Naive thymus-derived CD4-positive, alpha-beta T cell (primary cell): ENCODE measurements around the gene TUNAR. TPM values are rescaled to one million over a fixed set of nuclear protein-coding genes. Genes with fewer than 3 reads are reported as not detected.

Experiments
- ATAC-seq: fragments of 150-1000 bp; cut with Tn5 transposase; 2 replicates; pipeline ENCODE4 v1.10.0; 2021; ENCODE audit warnings: mild to moderate bottlenecking, moderate library complexity
- CTCF ChIA-PET: fragments of 350-600 bp; sonication (Branson Sonifier 250); formaldehyde crosslinking; loops from one replicate; lab custom pipeline; 2021; ENCODE audit warnings: antibody characterized with exemption; lab: Charles Lee
- POLR2A ChIA-PET: fragments of 350-600 bp; sonication (Branson Sonifier 250); formaldehyde crosslinking; loops from one replicate; lab custom pipeline; 2021; ENCODE audit warnings: antibody characterized with exemption, inconsistent platforms; lab: Charles Lee
- DNase-seq, 9 donors: peaks; one replicate each; pipeline versions ENCODE4 v3.0.0 to v3.0.0-alpha.2; 2020 to 2022; ENCODE audit warnings: mixed read lengths in 1 of 9
- H3K27ac ChIP-seq: one replicate; pipeline ENCODE4 v1.7.0; 2013; ENCODE audit warnings: mild to moderate bottlenecking, low read depth, low read length, moderate library complexity
- H3K27me3 ChIP-seq, 2 donors: one replicate each; pipeline ENCODE4 v1.7.0; 2013; ENCODE audit warnings: low read length in 2 of 2, mild to moderate bottlenecking in 2 of 2, moderate library complexity in 2 of 2; ENCODE audit not compliant: control insufficient read depth in 2 of 2, insufficient read depth in 2 of 2
- H3K36me3 ChIP-seq, 3 experiments: 1 replicate in 2 of 3; 2 replicates in 1 of 3; pipeline ENCODE4 v1.7.0; 2013; ENCODE audit warnings: low read length in 3 of 3, mild to moderate bottlenecking in 3 of 3, moderate library complexity in 1 of 3; ENCODE audit not compliant: insufficient read depth in 3 of 3, control insufficient read depth in 2 of 3
- H3K4me1 ChIP-seq, 2 donors: one replicate each; pipeline ENCODE4 v1.7.0; 2013; ENCODE audit warnings: low read length in 2 of 2, mild to moderate bottlenecking in 2 of 2, moderate library complexity in 1 of 2; ENCODE audit not compliant: control insufficient read depth in 2 of 2, insufficient read depth in 2 of 2
- H3K4me3 ChIP-seq: 2 replicates; pipeline ENCODE4 v1.7.0; 2013; ENCODE audit warnings: mild to moderate bottlenecking, low read length
- H3K9me3 ChIP-seq, 3 experiments: 1 replicate in 2 of 3; 2 replicates in 1 of 3; pipeline ENCODE4 v1.7.0; 2013; ENCODE audit warnings: low read length in 3 of 3; ENCODE audit not compliant: control insufficient read depth in 2 of 3
- H3K27ac Mint-ChIP-seq, 9 donors: one replicate each; pipeline ENCODE4 v1.8.0; 2020 to 2022; ENCODE audit warnings: mixed read lengths in 9 of 9, mild to moderate bottlenecking in 8 of 9, moderate library complexity in 5 of 9, inconsistent platforms in 2 of 9
- H3K27me3 Mint-ChIP-seq, 5 donors: one replicate each; pipeline ENCODE4 v1.8.0; 2021 to 2022; ENCODE audit warnings: mixed read lengths in 5 of 5, mild to moderate bottlenecking in 1 of 5
- H3K36me3 Mint-ChIP-seq, 5 donors: one replicate each; pipeline ENCODE4 v1.8.0; 2020 to 2022; ENCODE audit warnings: mixed read lengths in 5 of 5, mild to moderate bottlenecking in 3 of 5, inconsistent platforms in 1 of 5
- H3K4me1 Mint-ChIP-seq, 7 donors: one replicate each; pipeline ENCODE4 v1.8.0; 2020 to 2022; ENCODE audit warnings: mixed read lengths in 7 of 7, mild to moderate bottlenecking in 3 of 7, inconsistent platforms in 1 of 7
- H3K4me3 Mint-ChIP-seq, 10 donors: one replicate each; pipeline ENCODE4 v1.8.0; 2020 to 2022; ENCODE audit warnings: mild to moderate bottlenecking in 10 of 10, mixed read lengths in 10 of 10, moderate library complexity in 6 of 10, inconsistent platforms in 2 of 10
- H3K9me3 Mint-ChIP-seq, 11 donors: one replicate each; pipeline ENCODE4 v1.8.0; 2020 to 2022; ENCODE audit warnings: mixed read lengths in 11 of 11, mild to moderate bottlenecking in 4 of 11, inconsistent platforms in 1 of 11, moderate library complexity in 1 of 11
- intact Hi-C, 2 donors: fragments of 100-400 bp; cut with micrococcal nuclease; formaldehyde crosslinking; loops; one replicate each; pipeline ENCODE4 v1.15.1; 2023
- polyA plus RNA-seq, 2 donors: library from polyadenylated mRNA; unstranded; fragments of 300-500 nt; fragmentation: Illumina TruSeq; gene quantifications; one replicate each; pipeline ENCODE4 v1.2.3, GENCODE V29; 2021
- total RNA-seq, 6 experiments: library from RNA in 5 of 6; stranded (reverse) in 5 of 6; gene quantifications; 1 replicate in 5 of 6; 2 replicates in 1 of 6; pipeline ENCODE4 v1.2.3 and lab custom pipeline; 2021 to 2026

The TUNAR gene
- total and polyA plus RNA-seq, 7 experiments from 2014 or later = not detected

GRCh38 chr14:95920769-95921438 is 44.3 kb downstream of the TUNAR start:
- no peak overlapping the region for H3K4me3 Mint-ChIP-seq
- peaks cover 0 to 4% (median 0%) of the 10 kb centered on the region in 11 donors for H3K9me3 Mint-ChIP-seq
- Histone ChIP-seq H3K4me3 (no peak overlapping the region), H3K4me1 (no peaks in the 10 kb centered on the region), H3K27ac (no peak overlapping the region), H3K36me3 (no peaks in the 10 kb centered on the region), H3K9me3 (no peaks in the 10 kb centered on the region), H3K27me3 (no peaks in the 10 kb centered on the region)
- intact Hi-C loops = no loop called here
- no peak for ATAC-seq
- no peak for DNase-seq
- POLR2A ChIA-PET = no interaction called here
- H3K27me3 Mint-ChIP-seq = peaks cover 7 to 50% (median 22%) of the 10 kb centered on the region in 5 donors
- CTCF ChIA-PET = no interaction called here
- no peaks in the 10 kb centered on the region for H3K36me3 Mint-ChIP-seq
- peaks cover 0 to 2% (median 0%) of the 10 kb centered on the region in 7 donors for H3K4me1 Mint-ChIP-seq
- no peak overlapping the region for H3K27ac Mint-ChIP-seq

- DNase-seq (no peak), ATAC-seq (no peak)
- ChIA-PET CTCF (no interaction called here), POLR2A (no interaction called here)
- Mint-ChIP-seq H3K4me3 (no peak overlapping the region), H3K36me3 (no peaks in the 10 kb centered on the region), H3K4me1 (peaks cover 0 to 2% (median 0%) of the 10 kb centered on the region in 7 donors), H3K27me3 (peaks cover 7 to 46% (median 19%) of the 10 kb centered on the region in 5 donors), H3K9me3 (peaks cover 0 to 4% (median 0%) of the 10 kb centered on the region in 11 donors), H3K27ac (no peak overlapping the region)
- Histone ChIP-seq H3K27ac (no peak overlapping the region), H3K9me3 (no peaks in the 10 kb centered on the region), H3K4me3 (no peak overlapping the region), H3K4me1 (no peaks in the 10 kb centered on the region), H3K27me3 (no peaks in the 10 kb centered on the region), H3K36me3 (no peaks in the 10 kb centered on the region)
- intact Hi-C loops = no loop called here
Measured at GRCh38 chr14:95922080-95922479, 45.4 kb downstream of the TUNAR start.

- ATAC-seq (no peak), DNase-seq (no peak)
- intact Hi-C loops = no loop called here
- H3K4me1 Mint-ChIP-seq = no peaks in the 10 kb centered on the region
- ChIA-PET CTCF (no interaction called here), POLR2A (no interaction called here)
- H3K27ac ChIP-seq = no peak overlapping the region
- peaks cover 0 to 4% (median 0%) of the 10 kb centered on the region in 11 donors for H3K9me3 Mint-ChIP-seq
- H3K36me3 ChIP-seq = no peaks in the 10 kb centered on the region
- H3K27ac Mint-ChIP-seq = no peak overlapping the region
- no peak overlapping the region for H3K4me3 ChIP-seq
- no peaks in the 10 kb centered on the region for H3K36me3 Mint-ChIP-seq
- H3K27me3 ChIP-seq = no peaks in the 10 kb centered on the region
- H3K4me1 ChIP-seq = no peaks in the 10 kb centered on the region
- no peaks in the 10 kb centered on the region for H3K9me3 ChIP-seq
- H3K27me3 Mint-ChIP-seq = peaks cover 1 to 53% (median 39%) of the 10 kb centered on the region in 5 donors
- no peak overlapping the region for H3K4me3 Mint-ChIP-seq
Measured at GRCh38 chr14:95928751-95929150, 52.1 kb downstream of the TUNAR start.

GRCh38 chr14:95931384-95931783 is 54.8 kb downstream of the TUNAR start:
- Mint-ChIP-seq H3K36me3 (no peaks in the 10 kb centered on the region), H3K9me3 (peaks cover 0 to 8% (median 0%) of the 10 kb centered on the region in 11 donors), H3K27me3 (peaks cover 0 to 46% (median 42%) of the 10 kb centered on the region in 5 donors), H3K4me1 (no peaks in the 10 kb centered on the region), H3K27ac (no peak overlapping the region), H3K4me3 (no peak overlapping the region)
- DNase-seq (no peak), ATAC-seq (no peak)
- POLR2A ChIA-PET = no interaction called here
- CTCF ChIA-PET = no interaction called here
- no peak overlapping the region for H3K4me3 ChIP-seq
- no peaks in the 10 kb centered on the region for H3K36me3 ChIP-seq
- peaks cover 0 to 5% (median 0%) of the 10 kb centered on the region in 3 experiments for H3K9me3 ChIP-seq
- no peaks in the 10 kb centered on the region for H3K27me3 ChIP-seq
- intact Hi-C loops = no loop called here
- no peaks in the 10 kb centered on the region for H3K4me1 ChIP-seq
- H3K27ac ChIP-seq = no peak overlapping the region

GRCh38 chr14:95935228-95935822 is 58.7 kb downstream of the TUNAR start:
- Histone ChIP-seq H3K36me3 (no peaks in the 10 kb centered on the region), H3K4me1 (no peaks in the 10 kb centered on the region), H3K27ac (no peak overlapping the region), H3K27me3 (no peaks in the 10 kb centered on the region), H3K9me3 (peaks cover 0 to 5% (median 0%) of the 10 kb centered on the region in 3 experiments), H3K4me3 (no peak overlapping the region)
- Mint-ChIP-seq H3K27me3 (peaks cover 0 to 33% (median 24%) of the 10 kb centered on the region in 5 donors), H3K9me3 (peaks cover 1 to 12% (median 5%) of the 10 kb centered on the region in 11 donors), H3K36me3 (no peaks in the 10 kb centered on the region), H3K4me3 (no peak overlapping the region), H3K4me1 (no peaks in the 10 kb centered on the region), H3K27ac (no peak overlapping the region)
- ChIA-PET POLR2A (no interaction called here), CTCF (no interaction called here)
- ATAC-seq (no peak), DNase-seq (peak in 5 of 9 donors; percentile 2 to 26 (median 9))
- intact Hi-C loops = loop anchor here in 1 of 2 donors (5.0 kb wide), 1 partner anchor 153 kb away; no protein-coding TSS in a partner anchor

GRCh38 chr14:95936041-95936440 is 59.4 kb downstream of the TUNAR start:
- no peak overlapping the region for H3K27ac ChIP-seq
- H3K4me3 ChIP-seq = no peak overlapping the region
- H3K4me1 Mint-ChIP-seq = no peaks in the 10 kb centered on the region
- no peaks in the 10 kb centered on the region for H3K36me3 Mint-ChIP-seq
- intact Hi-C loops = loop anchor here in 1 of 2 donors (5.0 kb wide), 1 partner anchor 154 kb away; no protein-coding TSS in a partner anchor
- H3K27me3 Mint-ChIP-seq = peaks cover 0 to 31% (median 18%) of the 10 kb centered on the region in 5 donors
- ATAC-seq = no peak
- ChIA-PET POLR2A (no interaction called here), CTCF (no interaction called here)
- no peaks in the 10 kb centered on the region for H3K27me3 ChIP-seq
- no peaks in the 10 kb centered on the region for H3K36me3 ChIP-seq
- no peak overlapping the region for H3K4me3 Mint-ChIP-seq
- no peak overlapping the region for H3K27ac Mint-ChIP-seq
- H3K9me3 Mint-ChIP-seq = peaks cover 0 to 17% (median 7%) of the 10 kb centered on the region in 11 donors
- H3K4me1 ChIP-seq = no peaks in the 10 kb centered on the region
- no peak for DNase-seq
- peaks cover 0 to 5% (median 0%) of the 10 kb centered on the region in 3 experiments for H3K9me3 ChIP-seq
